ENCODE measurements around the gene TBX19.
A peak's percentile ranks its signal among the peaks of the same experiment; 100 is the strongest.

Gene TBX19

GRCh38 chr1:168340781-168341482 is 60.3 kb downstream of the TBX19 start:
- ChIA-PET POLR2A (no interaction called here), CTCF (interaction anchor here (0.8 to 2.5 kb wide), 2 partner anchors 10 to 105 kb away, joined by 3 to 6 read pairs; no protein-coding TSS in a partner anchor)
- no peak for DNase-seq (ENCODE audit: extremely low spot score)
- no peak for TF ChIP-seq FOXA1 (IDR thresholded peaks at IDR 0.05)
- no peak for TF ChIP-seq BHLHE40 (IDR thresholded peaks at IDR 0.05; ENCODE audit: borderline replicate concordance)
- no peak for TF ChIP-seq LEF1 (IDR thresholded peaks at IDR 0.05; ENCODE audit: borderline replicate concordance)
- TF ChIP-seq FOXM1 (IDR thresholded peaks at IDR 0.05; ENCODE audit: borderline replicate concordance) = no peak
- TF ChIP-seq FOXK2 (IDR thresholded peaks at IDR 0.05) = no peak
- no peak for TF ChIP-seq ZNF384 (IDR thresholded peaks at IDR 0.05)
- no peak for TF ChIP-seq ELF4 (IDR thresholded peaks at IDR 0.05)
- TF ChIP-seq TARDBP (IDR thresholded peaks at IDR 0.05) = no peak
- no peak for TF ChIP-seq NFRKB (IDR thresholded peaks at IDR 0.05)
- TF ChIP-seq, protein P1, sequence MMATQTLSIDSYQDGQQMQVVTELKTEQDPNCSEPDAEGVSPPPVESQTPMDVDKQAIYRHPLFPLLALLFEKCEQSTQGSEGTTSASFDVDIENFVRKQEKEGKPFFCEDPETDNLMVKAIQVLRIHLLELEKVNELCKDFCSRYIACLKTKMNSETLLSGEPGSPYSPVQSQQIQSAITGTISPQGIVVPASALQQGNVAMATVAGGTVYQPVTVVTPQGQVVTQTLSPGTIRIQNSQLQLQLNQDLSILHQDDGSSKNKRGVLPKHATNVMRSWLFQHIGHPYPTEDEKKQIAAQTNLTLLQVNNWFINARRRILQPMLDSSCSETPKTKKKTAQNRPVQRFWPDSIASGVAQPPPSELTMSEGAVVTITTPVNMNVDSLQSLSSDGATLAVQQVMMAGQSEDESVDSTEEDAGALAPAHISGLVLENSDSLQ (IDR thresholded peaks at IDR 0.05) = no peak
- no peak for TF ChIP-seq CTBP1 (IDR thresholded peaks at IDR 0.05; ENCODE audit: borderline replicate concordance)
- no peak for TF ChIP-seq HDGF (IDR thresholded peaks at IDR 0.05; ENCODE audit: borderline replicate concordance)
- no peak for TF ChIP-seq SUZ12 (IDR thresholded peaks at IDR 0.05)
- TF ChIP-seq ARNT (IDR thresholded peaks at IDR 0.05) = no peak

- no peak for DNase-seq (ENCODE audit: extremely low spot score)
- TF ChIP-seq, protein P1 (IDR thresholded peaks at IDR 0.05) = no peak
- no peak for TF ChIP-seq BHLHE40 (IDR thresholded peaks at IDR 0.05; ENCODE audit: borderline replicate concordance)
- TF ChIP-seq HDGF (IDR thresholded peaks at IDR 0.05; ENCODE audit: borderline replicate concordance) = no peak
- TF ChIP-seq FOXA1 (IDR thresholded peaks at IDR 0.05) = no peak
- TF ChIP-seq SUZ12 (IDR thresholded peaks at IDR 0.05) = no peak
- no peak for TF ChIP-seq L3MBTL2 (conservative IDR thresholded peaks at IDR 0.05)
- no peak for TF ChIP-seq ZNF384 (IDR thresholded peaks at IDR 0.05)
- TF ChIP-seq FOXK2 (IDR thresholded peaks at IDR 0.05) = no peak
- no peak for TF ChIP-seq LEF1 (IDR thresholded peaks at IDR 0.05; ENCODE audit: borderline replicate concordance)
- no peak for TF ChIP-seq ELF4 (IDR thresholded peaks at IDR 0.05)
- no peak for TF ChIP-seq TARDBP (IDR thresholded peaks at IDR 0.05)
- TF ChIP-seq NFRKB (IDR thresholded peaks at IDR 0.05) = no peak
- TF ChIP-seq SP1 (IDR thresholded peaks at IDR 0.05) = no peak
- TF ChIP-seq CTBP1 (IDR thresholded peaks at IDR 0.05; ENCODE audit: borderline replicate concordance) = no peak
- TF ChIP-seq ARNT (IDR thresholded peaks at IDR 0.05) = no peak
- TF ChIP-seq FOXM1 (IDR thresholded peaks at IDR 0.05; ENCODE audit: borderline replicate concordance) = no peak
- ChIA-PET POLR2A (no interaction called here), CTCF (interaction anchor here (0.8 to 2.5 kb wide), 4 partner anchors 11 to 106 kb away, joined by 3 to 19 read pairs (median 6); no protein-coding TSS in a partner anchor)
Observed at GRCh38 chr1:168341483-168341975, 60.9 kb downstream of the TBX19 start.

DNA sequence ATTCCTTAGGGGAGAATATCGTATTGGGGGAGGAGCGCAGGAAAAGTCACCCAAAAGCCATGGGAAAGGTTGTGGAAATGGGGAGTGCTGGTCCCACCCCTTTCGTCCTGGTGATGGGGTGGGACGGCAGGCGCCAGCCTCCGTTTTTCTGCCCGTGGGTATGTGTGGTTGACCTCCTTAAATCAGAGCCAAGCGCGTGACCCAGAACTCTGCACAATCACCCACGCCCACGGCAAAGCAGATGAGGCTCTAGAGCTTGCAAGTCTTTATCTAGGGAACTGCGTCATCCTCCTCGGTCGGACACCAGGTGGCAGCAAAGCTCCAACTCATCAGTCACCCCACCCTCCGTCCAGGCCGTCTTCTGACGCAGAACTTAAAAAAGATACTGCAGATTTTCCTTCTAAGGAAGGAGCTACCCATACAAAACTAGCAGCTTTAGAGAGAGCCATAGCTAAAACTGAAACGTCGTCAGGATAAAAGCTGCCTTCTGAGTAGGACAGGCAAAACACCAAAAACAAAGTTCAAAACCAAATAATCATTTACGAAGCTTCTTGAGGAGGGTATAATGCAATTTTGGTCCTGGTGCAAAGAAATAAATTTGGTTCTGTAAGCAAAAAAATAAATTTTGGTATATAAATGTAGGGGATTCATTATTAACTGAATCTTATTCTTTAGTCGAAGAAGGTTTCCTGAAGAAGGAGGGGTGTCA is 62.0 kb downstream of the TBX19 start:
- TF ChIP-seq FOXA1 (IDR thresholded peaks at IDR 0.05) = no peak
- ChIA-PET CTCF (interaction anchor here (0.6 to 2.5 kb wide), 23 partner anchors 8 to 1007 kb away, joined by 3 to 19 read pairs (median 4); no protein-coding TSS in a partner anchor), POLR2A (interaction anchor here (1.4 kb wide), 1 partner anchor 117 kb away, joined by 4 read pairs; the partner anchor contains the start of gene SFT2D2)
- DNase-seq (ENCODE audit: extremely low spot score) = peak; percentile 83

DNA sequence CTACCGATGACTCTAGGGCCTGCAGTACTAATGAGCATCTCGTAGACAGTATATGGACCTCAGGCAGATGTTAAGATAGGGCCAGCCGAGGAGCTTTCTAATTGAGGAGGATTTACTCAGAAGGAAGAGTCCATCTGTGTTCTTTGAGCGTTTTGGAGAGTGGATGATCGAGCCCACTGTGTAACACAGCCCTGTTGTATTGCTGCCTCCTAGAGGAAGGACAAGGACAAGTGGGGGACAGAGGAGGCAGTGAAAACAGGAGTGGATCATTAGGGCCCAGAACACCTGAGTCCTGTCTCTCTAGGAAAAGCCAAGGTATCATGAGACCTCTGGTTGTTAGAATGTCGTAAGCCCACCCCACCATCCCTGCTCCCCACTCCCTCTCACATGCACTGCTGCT is 62.9 kb downstream of the TBX19 start:
- ChIA-PET POLR2A (no interaction called here), CTCF (interaction anchor here (0.7 to 2.5 kb wide), 12 partner anchors 11 to 260 kb away, joined by 3 to 19 read pairs (median 6); no protein-coding TSS in a partner anchor)
- TF ChIP-seq NFRKB (IDR thresholded peaks at IDR 0.05) (no peak), FOXM1 (IDR thresholded peaks at IDR 0.05; ENCODE audit: borderline replicate concordance) (no peak), LEF1 (IDR thresholded peaks at IDR 0.05; ENCODE audit: borderline replicate concordance) (no peak), SUZ12 (IDR thresholded peaks at IDR 0.05) (no peak), BHLHE40 (IDR thresholded peaks at IDR 0.05; ENCODE audit: borderline replicate concordance) (no peak), TARDBP (IDR thresholded peaks at IDR 0.05) (no peak), L3MBTL2 (conservative IDR thresholded peaks at IDR 0.05) (no peak), ARNT (IDR thresholded peaks at IDR 0.05) (no peak), FOXK2 (IDR thresholded peaks at IDR 0.05) (no peak), ELF4 (IDR thresholded peaks at IDR 0.05) (no peak), FOXA1 (IDR thresholded peaks at IDR 0.05) (no peak)
- TF ChIP-seq, protein P1 (IDR thresholded peaks at IDR 0.05) = no peak
- no peak for DNase-seq (ENCODE audit: extremely low spot score)

DNA sequence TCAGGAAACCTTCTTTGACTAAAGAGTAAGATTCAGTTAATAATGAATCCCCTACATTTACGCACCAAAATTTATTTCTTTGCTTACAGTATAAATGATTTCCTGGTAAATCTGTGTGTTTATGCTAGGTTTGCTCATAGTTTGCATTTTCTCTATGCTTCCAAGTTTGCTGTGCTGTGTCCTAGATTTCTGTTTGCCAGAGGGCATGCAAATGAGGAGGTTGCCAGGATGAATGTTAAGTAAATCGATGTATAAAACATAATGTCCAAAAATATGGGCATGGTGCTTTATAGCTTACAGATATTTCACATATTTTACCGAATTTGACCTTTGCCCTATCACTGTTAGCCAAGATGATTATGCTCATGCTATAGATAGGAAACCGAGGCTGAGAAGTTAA is 63.8 kb downstream of the TBX19 start:
- CTCF ChIA-PET = interaction anchor here (0.7 kb wide), 1 partner anchor 64 kb away, joined by 4 read pairs; no protein-coding TSS in a partner anchor
- DNase-seq (ENCODE audit: extremely low spot score) = no peak
- TF ChIP-seq ZNF384 (IDR thresholded peaks at IDR 0.05) (no peak), ARNT (IDR thresholded peaks at IDR 0.05) (no peak), BHLHE40 (IDR thresholded peaks at IDR 0.05; ENCODE audit: borderline replicate concordance) (no peak), SP1 (IDR thresholded peaks at IDR 0.05) (no peak), TARDBP (IDR thresholded peaks at IDR 0.05) (no peak), FOXM1 (IDR thresholded peaks at IDR 0.05; ENCODE audit: borderline replicate concordance) (no peak), ELF4 (IDR thresholded peaks at IDR 0.05) (no peak), NFRKB (IDR thresholded peaks at IDR 0.05) (no peak), HDGF (IDR thresholded peaks at IDR 0.05; ENCODE audit: borderline replicate concordance) (no peak), FOXK2 (IDR thresholded peaks at IDR 0.05) (no peak), FOXA1 (IDR thresholded peaks at IDR 0.05) (no peak)
- TF ChIP-seq, protein P1 (IDR thresholded peaks at IDR 0.05) = no peak
- POLR2A ChIA-PET = no interaction called here

Measured in HEK293T (cell line).